ENCODE results near the gene ARID5B.

The ARID5B gene

DNA sequence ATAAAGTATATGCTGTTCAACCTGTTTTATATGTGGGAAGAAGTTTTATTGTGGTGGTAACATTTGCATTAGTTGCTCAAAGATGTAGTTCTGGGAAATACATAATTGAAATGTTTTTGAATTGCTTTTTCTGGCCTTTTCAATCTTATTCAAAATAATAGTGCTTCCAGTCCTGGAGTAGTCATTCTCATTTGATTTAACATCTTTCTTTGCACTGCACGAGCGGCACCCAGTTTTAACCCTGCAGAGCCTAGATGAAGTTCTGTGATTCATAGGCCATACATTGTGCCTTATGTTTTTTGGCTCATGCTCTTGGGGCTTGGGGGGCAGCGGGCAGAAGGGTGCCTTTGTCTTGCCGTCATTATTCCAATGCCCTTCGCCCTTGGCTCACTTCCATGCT is 9.9 kb downstream of the ARID5B start:
- Histone ChIP-seq H3K4me3 (ENCODE audit: low read length) (no peak overlapping the region), H3K36me3 (ENCODE audit: control insufficient read depth, insufficient read depth, low read length) (no peaks in the 10 kb centered on the region), H3K9me3 (ENCODE audit: control insufficient read depth, low read length) (no peaks in the 10 kb centered on the region), H3K4me1 (ENCODE audit: control insufficient read depth, insufficient read depth, low read length) (peaks cover 5% of the 10 kb centered on the region), H3K27me3 (ENCODE audit: control insufficient read depth, insufficient read depth, low read length) (no peaks in the 10 kb centered on the region), H3K9ac (ENCODE audit: low read length) (no peak overlapping the region)

DNA sequence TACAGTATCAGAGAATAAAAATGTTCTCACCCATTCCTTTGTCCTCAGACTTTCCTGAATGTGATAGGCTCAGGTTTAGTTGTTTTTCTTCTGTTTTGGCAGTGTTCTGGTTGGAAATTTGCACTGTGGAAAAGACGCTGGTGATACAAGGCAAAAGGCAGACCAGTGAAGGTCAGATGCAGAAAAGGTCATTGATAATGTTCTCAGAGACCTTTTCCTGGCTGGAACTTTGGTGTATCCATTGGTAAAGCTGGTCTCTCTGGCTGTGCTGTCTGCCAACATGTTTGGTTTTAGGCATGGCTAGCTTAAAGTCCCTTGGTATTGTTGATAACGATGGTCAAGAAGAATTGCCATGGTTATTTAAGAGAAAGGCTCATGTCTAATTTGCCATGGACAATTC is 11.5 kb downstream of the ARID5B start:
- H3K9me3 ChIP-seq (ENCODE audit: control insufficient read depth, low read length): no peaks in the 10 kb centered on the region
- no peak overlapping the region for H3K9ac ChIP-seq (ENCODE audit: low read length)
- H3K4me3 ChIP-seq (ENCODE audit: low read length): no peak overlapping the region
- H3K36me3 ChIP-seq (ENCODE audit: control insufficient read depth, insufficient read depth, low read length): no peaks in the 10 kb centered on the region
- no peaks in the 10 kb centered on the region for H3K27me3 ChIP-seq (ENCODE audit: control insufficient read depth, insufficient read depth, low read length)
- peaks cover 4% of the 10 kb centered on the region for H3K4me1 ChIP-seq (ENCODE audit: control insufficient read depth, insufficient read depth, low read length)

DNA sequence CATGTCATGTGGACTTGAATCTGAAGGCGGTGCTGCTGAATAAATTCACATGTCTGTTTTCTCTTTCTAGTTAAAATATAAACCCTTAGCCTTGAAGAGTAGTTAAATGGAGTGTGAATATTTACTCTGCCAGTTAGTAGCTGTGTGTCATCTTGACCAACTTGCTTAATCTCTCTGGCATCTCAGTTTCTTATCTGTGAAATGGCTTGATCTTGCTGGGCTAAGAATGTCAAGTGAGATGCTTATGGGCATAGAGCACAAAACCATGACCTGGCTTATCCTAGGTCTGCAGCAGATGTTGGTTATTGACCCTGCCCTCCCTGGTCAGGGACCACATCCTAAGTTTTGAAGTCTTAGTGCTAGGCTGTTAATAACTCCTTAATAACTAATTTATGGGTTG is 16.6 kb downstream of the ARID5B start:
- Histone ChIP-seq H3K27me3 (ENCODE audit: control insufficient read depth, insufficient read depth, low read length) (no peaks in the 10 kb centered on the region), H3K9me3 (ENCODE audit: control insufficient read depth, low read length) (no peaks in the 10 kb centered on the region), H3K36me3 (ENCODE audit: control insufficient read depth, insufficient read depth, low read length) (no peaks in the 10 kb centered on the region), H3K4me1 (ENCODE audit: control insufficient read depth, insufficient read depth, low read length) (no peaks in the 10 kb centered on the region), H3K9ac (ENCODE audit: low read length) (no peak overlapping the region), H3K4me3 (ENCODE audit: low read length) (no peak overlapping the region)

DNA sequence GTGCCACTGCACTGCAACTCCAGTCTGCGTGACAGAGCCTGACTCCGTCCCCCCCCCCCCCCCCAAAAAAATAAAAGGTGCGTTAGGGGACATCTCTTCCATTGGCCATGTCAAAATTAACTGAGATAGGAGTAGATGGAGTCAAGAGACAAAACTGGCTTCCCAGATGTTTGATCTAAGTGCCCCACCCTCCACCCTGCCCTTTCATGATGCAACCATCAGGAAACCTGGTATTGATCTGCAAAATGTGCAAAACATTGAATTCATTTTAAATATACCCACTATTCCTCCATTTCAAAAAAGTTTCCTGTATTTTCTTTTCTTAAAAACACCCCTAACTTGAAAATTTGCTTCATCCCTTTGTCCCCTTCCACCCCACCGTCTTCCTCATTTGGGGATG is 17.5 kb downstream of the ARID5B start:
- no peaks in the 10 kb centered on the region for H3K36me3 ChIP-seq (ENCODE audit: control insufficient read depth, insufficient read depth, low read length)
- H3K4me3 ChIP-seq (ENCODE audit: low read length): no peak overlapping the region
- no peak overlapping the region for H3K9ac ChIP-seq (ENCODE audit: low read length)
- H3K4me1 ChIP-seq (ENCODE audit: control insufficient read depth, insufficient read depth, low read length): peaks cover 4% of the 10 kb centered on the region
- no peaks in the 10 kb centered on the region for H3K9me3 ChIP-seq (ENCODE audit: control insufficient read depth, low read length)
- no peaks in the 10 kb centered on the region for H3K27me3 ChIP-seq (ENCODE audit: control insufficient read depth, insufficient read depth, low read length)

DNA sequence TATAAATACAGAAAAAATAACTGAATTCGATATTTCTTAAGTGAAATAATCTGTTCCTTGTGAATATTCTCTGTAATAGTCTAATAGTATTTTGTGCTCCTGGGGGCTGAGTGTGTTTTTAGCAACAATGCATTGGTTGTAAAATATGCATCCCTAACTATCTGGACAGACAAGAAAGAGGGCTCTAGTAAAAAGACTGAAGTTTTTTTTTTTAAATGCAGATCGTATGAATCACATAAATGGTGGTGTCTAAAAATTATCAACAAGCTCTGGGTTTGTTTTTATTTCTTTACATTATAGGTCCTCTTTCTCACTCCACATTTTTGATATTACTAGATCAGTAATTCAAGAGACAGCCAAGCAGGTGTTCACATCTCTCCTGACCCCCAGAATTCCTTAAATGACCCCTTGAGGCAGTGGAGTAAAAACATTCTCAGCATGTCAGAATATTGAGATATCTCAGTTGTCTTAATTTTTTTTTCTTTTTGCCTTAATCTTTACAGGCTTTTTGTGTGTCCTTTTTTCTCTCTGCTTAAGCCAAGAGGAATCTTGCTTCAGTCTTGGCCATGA is 18.2 kb downstream of the ARID5B start:
- Histone ChIP-seq H3K4me3 (ENCODE audit: low read length) (no peak overlapping the region), H3K27me3 (ENCODE audit: control insufficient read depth, insufficient read depth, low read length) (no peaks in the 10 kb centered on the region), H3K4me1 (ENCODE audit: control insufficient read depth, insufficient read depth, low read length) (peaks cover 4% of the 10 kb centered on the region), H3K36me3 (ENCODE audit: control insufficient read depth, insufficient read depth, low read length) (no peaks in the 10 kb centered on the region), H3K9me3 (ENCODE audit: control insufficient read depth, low read length) (no peaks in the 10 kb centered on the region), H3K9ac (ENCODE audit: low read length) (no peak overlapping the region)

DNA sequence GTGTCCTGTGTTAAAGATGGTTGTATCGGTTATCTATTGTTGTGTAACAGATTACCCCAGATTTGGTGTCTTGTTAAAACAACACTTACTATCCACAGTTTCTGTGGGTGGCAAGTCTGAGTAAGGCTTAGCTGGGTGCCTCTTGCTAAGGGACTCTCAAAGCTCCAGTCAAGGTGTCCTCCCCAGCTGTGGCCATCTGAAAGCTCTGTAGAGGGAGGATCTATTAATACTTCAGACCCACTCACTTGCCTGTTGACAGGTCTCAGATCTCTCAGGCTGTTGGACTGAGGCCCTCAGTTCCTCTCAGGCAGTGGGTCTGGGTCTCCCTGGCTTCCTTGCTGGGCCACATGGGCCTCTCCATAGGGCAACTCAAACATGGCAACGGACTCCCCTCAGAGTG is 19.6 kb downstream of the ARID5B start:
- Histone ChIP-seq H3K36me3 (ENCODE audit: control insufficient read depth, insufficient read depth, low read length) (no peaks in the 10 kb centered on the region), H3K4me3 (ENCODE audit: low read length) (no peak overlapping the region), H3K9me3 (ENCODE audit: control insufficient read depth, low read length) (no peaks in the 10 kb centered on the region), H3K4me1 (ENCODE audit: control insufficient read depth, insufficient read depth, low read length) (peaks cover 4% of the 10 kb centered on the region), H3K27me3 (ENCODE audit: control insufficient read depth, insufficient read depth, low read length) (no peaks in the 10 kb centered on the region), H3K9ac (ENCODE audit: low read length) (no peak overlapping the region)

DNA sequence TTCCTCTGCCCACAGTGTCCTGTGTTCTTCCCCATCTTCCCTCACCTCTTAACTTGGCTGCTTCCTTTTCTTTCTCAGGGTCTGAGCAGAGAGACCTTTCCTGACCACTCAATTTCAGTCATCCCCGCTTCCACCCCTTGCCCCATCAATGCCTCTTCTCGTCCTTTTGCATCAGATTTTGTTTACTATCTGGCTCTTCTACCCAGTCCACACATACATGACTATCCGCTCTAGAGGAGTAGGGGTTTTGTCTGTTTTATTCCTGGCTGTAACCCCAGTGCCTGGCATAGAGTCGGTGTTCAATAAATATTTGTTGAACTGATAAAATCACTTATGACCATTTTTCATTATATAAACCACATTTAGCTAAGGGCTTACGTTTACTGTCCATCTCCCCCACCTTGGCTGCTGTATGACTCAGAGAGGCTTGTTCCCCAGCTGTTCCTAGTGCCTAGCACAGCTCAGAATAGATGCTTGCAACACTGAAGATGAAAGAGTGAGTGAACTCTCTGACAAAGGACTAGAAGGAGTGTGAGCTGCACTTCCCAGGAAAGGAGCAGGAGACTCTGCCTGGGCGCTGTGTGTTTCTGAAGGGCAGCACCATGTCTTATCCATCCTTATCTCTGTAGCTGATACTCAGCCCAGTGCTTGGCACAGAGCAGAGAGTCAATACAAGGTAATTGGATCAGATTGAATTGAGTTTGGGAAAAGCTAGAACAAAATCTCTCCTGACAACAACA is 21.9 kb downstream of the ARID5B start:
- no peaks in the 10 kb centered on the region for H3K36me3 ChIP-seq (ENCODE audit: control insufficient read depth, insufficient read depth, low read length)

DNA sequence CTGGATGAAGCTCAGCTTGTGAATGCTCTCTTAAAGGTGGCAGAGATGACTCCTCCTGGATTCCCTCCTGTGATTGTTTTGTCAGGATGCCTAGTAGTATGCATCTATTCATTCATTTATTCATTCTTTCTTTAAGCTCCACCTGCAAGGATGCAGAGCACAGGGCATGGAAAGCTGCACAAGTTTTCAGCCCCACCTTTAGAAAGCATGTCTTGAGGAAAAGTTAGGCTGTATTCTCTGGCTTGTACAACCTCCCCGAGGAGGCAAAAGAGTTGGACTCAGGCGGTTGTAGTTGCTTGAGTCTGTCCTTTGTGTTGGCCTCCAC is 22.4 kb downstream of the ARID5B start:
- H3K9me3 ChIP-seq (ENCODE audit: control insufficient read depth, low read length): no peaks in the 10 kb centered on the region
- H3K4me1 ChIP-seq (ENCODE audit: control insufficient read depth, insufficient read depth, low read length): peaks cover 4% of the 10 kb centered on the region
- H3K27me3 ChIP-seq (ENCODE audit: control insufficient read depth, insufficient read depth, low read length): no peaks in the 10 kb centered on the region
- no peaks in the 10 kb centered on the region for H3K36me3 ChIP-seq (ENCODE audit: control insufficient read depth, insufficient read depth, low read length)
- no peak overlapping the region for H3K9ac ChIP-seq (ENCODE audit: low read length)
- no peak overlapping the region for H3K4me3 ChIP-seq (ENCODE audit: low read length)

More for the DNA sequence above, 21.9 kb downstream of the ARID5B start:
- H3K9me3 ChIP-seq (ENCODE audit: control insufficient read depth, low read length): no peaks in the 10 kb centered on the region
- no peak overlapping the region for H3K9ac ChIP-seq (ENCODE audit: low read length)
- no peak overlapping the region for H3K4me3 ChIP-seq (ENCODE audit: low read length)
- peaks cover 4% of the 10 kb centered on the region for H3K4me1 ChIP-seq (ENCODE audit: control insufficient read depth, insufficient read depth, low read length)
- no peaks in the 10 kb centered on the region for H3K27me3 ChIP-seq (ENCODE audit: control insufficient read depth, insufficient read depth, low read length)

DNA sequence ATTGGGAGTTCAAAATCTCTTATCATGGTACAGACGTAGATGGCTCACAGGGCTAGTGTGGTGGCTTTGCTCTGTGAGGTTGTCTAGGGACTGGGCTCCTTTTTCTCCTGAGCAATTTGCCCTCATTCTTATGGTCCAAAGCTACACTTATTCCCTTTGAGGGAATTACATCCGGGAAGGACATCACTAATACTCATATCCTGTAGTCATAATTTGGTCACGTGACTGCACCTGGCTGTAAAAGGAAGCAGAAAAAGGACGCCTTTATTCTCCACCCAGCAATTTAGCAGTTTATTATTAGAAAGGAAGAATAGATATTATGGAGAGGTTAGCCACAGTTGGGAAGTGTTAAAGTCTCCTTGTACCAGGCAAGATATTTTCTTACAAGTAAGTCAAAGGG is 28.1 kb downstream of the ARID5B start:
- no peaks in the 10 kb centered on the region for H3K36me3 ChIP-seq (ENCODE audit: control insufficient read depth, insufficient read depth, low read length)
- no peaks in the 10 kb centered on the region for H3K27me3 ChIP-seq (ENCODE audit: control insufficient read depth, insufficient read depth, low read length)
- H3K4me3 ChIP-seq (ENCODE audit: low read length): no peak overlapping the region
- no peak overlapping the region for H3K9ac ChIP-seq (ENCODE audit: low read length)
- H3K9me3 ChIP-seq (ENCODE audit: control insufficient read depth, low read length): no peaks in the 10 kb centered on the region
- peaks cover 11% of the 10 kb centered on the region for H3K4me1 ChIP-seq (ENCODE audit: control insufficient read depth, insufficient read depth, low read length)

DNA sequence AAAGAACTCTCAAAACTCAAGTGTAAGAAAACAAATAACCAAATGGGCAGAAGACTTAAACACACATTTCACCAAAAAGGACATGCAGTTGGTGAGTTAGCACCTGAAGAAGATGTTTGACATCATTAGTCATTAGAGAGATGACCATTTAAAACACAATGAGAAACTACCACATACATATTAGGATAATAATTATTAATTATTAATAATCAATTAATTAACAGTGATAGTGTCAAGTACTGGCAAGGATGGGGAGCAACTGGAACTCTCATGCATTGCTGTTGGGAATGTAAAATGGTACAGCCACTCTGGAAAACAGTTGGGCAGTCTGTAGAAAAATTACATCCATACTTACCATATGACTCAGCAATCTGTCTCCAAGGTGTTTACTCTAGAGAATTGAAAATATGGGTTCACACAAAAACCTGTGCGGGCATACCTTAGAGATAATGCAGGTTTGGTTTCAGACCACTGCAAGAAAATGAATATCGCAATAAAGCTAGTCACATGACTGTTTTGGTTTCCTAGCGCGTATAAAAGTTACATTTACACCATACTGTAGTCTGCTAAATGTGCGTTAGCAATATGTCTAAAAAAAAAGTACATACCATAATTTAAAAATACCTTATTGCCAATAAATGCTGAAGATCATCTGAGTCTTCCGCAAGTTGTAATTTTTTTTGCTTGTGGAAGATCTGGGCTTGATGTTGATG is 30.3 kb downstream of the ARID5B start:
- no peaks in the 10 kb centered on the region for H3K27me3 ChIP-seq (ENCODE audit: control insufficient read depth, insufficient read depth, low read length)
- peaks cover 15% of the 10 kb centered on the region for H3K4me1 ChIP-seq (ENCODE audit: control insufficient read depth, insufficient read depth, low read length)
- H3K4me3 ChIP-seq (ENCODE audit: low read length): no peak overlapping the region
- no peak overlapping the region for H3K9ac ChIP-seq (ENCODE audit: low read length)
- no peaks in the 10 kb centered on the region for H3K36me3 ChIP-seq (ENCODE audit: control insufficient read depth, insufficient read depth, low read length)
- no peaks in the 10 kb centered on the region for H3K9me3 ChIP-seq (ENCODE audit: control insufficient read depth, low read length)

DNA sequence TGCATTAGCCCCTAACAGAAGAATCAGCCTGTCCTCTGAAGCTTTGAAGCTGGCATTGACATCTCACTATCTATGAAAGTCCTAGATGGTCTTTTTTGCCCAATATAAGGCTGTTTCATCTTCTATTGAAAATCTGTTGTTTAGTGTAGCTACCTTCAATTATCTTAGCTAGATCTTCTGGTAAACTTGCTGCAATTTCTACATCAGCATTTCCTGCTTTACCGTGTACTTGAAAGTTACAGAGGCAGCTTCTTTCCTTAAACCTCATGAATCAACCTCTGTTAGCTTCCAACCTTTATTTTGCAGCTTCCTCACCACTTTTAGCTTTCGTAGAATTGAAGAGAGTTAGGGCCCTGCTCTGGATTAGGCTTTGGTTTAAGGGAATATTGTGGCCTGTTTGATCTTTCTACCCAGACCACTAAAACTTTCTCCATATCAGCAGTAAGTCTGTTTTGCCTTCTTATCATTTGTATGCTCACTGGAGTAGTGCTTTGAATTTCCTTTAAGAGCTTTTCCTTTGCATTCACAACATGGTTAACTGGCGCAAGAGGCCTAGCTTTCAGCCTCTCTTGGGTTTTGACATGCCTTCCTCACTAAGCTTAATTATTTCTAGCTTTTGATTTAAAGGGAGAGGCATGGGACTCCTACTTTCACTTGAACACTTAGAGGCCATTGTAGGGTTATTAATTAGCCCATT is 32.5 kb downstream of the ARID5B start:
- Histone ChIP-seq H3K9ac (ENCODE audit: low read length) (no peak overlapping the region), H3K4me1 (ENCODE audit: control insufficient read depth, insufficient read depth, low read length) (peaks cover 29% of the 10 kb centered on the region), H3K4me3 (ENCODE audit: low read length) (no peak overlapping the region), H3K36me3 (ENCODE audit: control insufficient read depth, insufficient read depth, low read length) (no peaks in the 10 kb centered on the region), H3K27me3 (ENCODE audit: control insufficient read depth, insufficient read depth, low read length) (no peaks in the 10 kb centered on the region), H3K9me3 (ENCODE audit: control insufficient read depth, low read length) (no peaks in the 10 kb centered on the region)

DNA sequence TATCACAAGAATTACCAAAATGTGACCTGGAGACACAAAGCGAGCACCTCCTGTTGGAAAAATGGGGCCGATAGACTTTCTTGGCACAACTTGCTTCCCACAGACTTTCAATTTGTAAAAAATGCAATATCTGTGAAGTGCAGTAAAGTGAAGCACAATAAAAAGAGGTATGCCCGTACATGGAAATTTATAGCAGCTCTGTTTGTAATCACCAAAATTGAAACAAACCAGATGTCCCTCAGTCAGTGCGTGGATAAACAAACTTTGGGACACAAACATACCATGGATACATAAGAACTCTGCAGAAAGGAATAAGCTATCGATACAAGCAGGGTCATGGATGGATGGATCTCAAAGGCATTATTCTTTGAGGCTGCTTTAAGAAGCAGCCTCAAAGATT is 33.6 kb downstream of the ARID5B start:
- no peaks in the 10 kb centered on the region for H3K36me3 ChIP-seq (ENCODE audit: control insufficient read depth, insufficient read depth, low read length)
- H3K4me3 ChIP-seq (ENCODE audit: low read length): no peak overlapping the region
- no peaks in the 10 kb centered on the region for H3K27me3 ChIP-seq (ENCODE audit: control insufficient read depth, insufficient read depth, low read length)
- H3K4me1 ChIP-seq (ENCODE audit: control insufficient read depth, insufficient read depth, low read length): peaks cover 35% of the 10 kb centered on the region
- H3K9ac ChIP-seq (ENCODE audit: low read length): no peak overlapping the region
- H3K9me3 ChIP-seq (ENCODE audit: control insufficient read depth, low read length): no peaks in the 10 kb centered on the region

All from mucosa of stomach (tissue), 1 donor.